ENCODE results near the gene SNX3.

The SNX3 gene

DNA sequence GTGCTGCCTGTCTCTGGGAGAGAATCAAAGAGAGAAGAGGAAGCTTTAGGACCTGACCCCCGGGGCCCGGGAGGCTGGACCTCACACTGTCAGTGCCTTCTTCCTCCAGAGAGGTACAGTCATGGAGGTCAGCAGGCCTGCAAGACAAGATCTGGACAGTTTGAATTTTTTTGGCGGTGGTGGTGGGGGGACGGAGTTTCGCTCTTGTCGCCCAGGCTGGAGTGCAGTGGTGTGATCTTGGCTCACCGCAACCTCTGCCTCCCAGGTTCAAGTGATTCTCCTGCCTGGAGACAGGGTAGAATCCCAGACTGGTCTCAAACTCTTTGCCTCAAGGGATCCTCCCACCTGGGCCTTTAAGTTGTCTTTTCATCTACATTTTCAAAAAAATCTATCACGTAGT, 60.7 kb downstream of the SNX3 start:
- no peak for DNase-seq

DNA sequence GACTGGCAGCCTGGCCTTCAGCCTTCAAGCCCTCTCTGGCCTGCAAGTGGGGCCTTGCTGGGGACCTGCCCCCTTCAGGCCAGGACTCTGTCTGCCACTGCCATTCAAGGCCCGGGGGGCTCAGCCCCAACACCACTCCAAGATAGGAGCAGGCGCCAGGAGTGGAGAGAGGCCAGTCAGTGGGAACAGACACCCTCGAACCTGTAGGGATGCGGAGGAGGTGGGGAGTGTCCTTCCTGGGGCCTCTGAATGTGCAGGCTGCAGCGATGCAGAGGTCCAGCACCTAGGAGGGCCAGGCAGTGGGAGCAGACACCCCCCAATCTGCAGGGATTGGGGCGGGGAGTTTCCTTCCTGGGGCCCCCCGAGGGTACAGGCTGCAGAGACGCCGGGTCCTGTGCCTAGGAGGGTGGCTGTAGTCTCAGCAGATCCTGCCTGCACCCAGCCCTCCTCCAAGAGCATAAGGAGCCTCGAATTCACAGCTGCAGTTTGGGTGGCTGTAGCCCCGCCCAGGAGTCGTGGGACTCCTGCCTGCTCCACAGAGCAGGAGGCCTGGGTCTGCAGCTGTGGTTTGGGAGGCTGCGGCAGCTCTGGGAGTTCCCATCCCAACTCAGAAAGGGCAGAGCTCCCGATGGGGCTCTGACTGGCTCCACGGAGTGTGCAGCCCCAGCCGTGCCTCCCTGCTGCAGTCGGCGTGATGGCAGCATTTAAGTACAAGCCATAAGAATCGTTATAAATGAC, 61.9 kb downstream of the SNX3 start:
- no peak for DNase-seq

- DNase-seq, result no peak
Observed at GRCh38 chr6:108195209-108195608, 65.6 kb downstream of the SNX3 start.

GRCh38 chr6:108194503-108194902, 66.3 kb downstream of the SNX3 start:
- DNase-seq, result no peak

- no peak for DNase-seq
Observed at GRCh38 chr6:108193835-108194234, 67.0 kb downstream of the SNX3 start.

DNA sequence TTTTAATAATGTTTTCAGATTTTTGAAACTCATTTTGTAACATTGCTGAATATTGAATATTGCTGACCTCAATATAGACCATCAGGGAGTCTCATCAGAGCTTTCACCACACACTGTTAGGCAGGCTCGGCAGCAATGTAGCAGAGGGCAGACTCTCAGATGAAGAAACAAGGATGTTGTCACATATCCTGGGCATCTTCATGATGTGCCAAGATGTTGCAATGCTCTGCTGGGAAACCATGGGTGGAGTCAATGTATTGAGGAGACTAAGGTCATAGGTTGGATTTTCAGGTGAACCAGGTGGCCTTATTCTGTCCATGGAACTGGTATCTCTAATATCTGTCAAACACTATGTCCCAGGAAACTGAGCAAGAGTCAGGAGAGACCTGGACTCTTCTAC, 67.7 kb downstream of the SNX3 start:
- DNase-seq, result no peak

GRCh38 chr6:108187519-108187918, 73.3 kb downstream of the SNX3 start:
- no peak for DNase-seq

GRCh38 chr6:108186226-108186625, 74.6 kb downstream of the SNX3 start:
- DNase-seq, result no peak

GRCh38 chr6:108180776-108181175, 80.1 kb downstream of the SNX3 start:
- DNase-seq, result no peak

GRCh38 chr6:108180266-108180665, 80.6 kb downstream of the SNX3 start:
- no peak for DNase-seq

DNA sequence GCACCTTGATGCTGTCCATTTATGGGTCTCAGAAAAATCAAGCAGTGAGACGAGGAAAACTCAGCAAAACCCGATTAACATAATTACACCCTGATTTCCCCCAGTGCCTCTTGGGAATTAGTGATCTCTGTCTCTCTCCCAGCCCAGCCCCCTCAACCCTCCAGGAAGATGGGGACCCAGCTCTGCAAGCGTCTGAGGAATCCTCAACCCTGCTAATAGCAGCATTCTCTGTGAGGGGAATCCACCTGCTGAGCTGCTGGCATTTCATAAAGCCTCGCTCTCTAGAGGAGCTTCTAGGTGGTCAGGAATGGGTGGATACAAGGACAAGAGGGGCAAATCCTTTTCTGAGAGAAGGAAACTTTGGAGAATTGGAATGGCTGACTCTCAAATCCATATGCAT, 81.1 kb downstream of the SNX3 start:
- DNase-seq, result no peak

DNA sequence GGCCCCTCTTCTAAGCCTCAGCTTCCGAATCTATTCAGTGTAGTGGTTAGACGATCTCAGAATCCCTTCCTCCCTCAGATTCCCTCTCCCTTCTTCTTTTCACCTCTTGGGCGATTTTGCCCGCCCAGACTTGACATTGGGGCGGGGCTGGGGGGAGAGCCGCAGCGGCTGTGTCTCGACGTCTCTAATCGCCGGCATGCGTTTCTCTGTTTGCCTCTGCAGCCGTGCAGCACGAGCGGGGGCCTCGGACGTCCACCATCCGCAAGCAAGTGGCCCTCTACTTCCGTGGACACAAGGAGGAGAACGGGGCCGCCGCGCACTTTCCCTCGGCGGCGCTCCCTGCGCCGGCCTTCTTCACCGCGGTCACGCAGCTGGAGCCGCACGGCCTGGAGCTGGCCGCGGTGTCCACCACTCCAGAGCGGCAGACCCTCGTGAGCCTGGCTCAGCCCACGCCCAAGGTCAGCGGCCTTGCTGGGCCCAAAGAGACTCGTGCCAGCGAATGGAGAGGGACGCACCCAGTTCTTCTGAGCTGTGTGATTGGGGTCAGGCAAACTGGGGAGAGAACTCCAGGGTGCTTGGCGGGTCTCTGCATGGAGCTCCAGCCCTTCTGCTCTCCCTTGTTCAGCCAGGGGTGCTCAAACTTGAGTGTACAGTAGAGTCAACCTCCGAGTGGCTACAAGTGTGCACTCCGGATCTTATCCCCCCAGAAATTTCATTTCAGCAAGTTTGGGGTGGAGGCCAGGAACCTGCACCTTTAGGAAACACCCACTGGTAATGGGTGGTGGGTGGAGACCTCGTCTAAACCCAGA, 84.4 kb downstream of the SNX3 start:
- peak; percentile 20 for DNase-seq

DNA sequence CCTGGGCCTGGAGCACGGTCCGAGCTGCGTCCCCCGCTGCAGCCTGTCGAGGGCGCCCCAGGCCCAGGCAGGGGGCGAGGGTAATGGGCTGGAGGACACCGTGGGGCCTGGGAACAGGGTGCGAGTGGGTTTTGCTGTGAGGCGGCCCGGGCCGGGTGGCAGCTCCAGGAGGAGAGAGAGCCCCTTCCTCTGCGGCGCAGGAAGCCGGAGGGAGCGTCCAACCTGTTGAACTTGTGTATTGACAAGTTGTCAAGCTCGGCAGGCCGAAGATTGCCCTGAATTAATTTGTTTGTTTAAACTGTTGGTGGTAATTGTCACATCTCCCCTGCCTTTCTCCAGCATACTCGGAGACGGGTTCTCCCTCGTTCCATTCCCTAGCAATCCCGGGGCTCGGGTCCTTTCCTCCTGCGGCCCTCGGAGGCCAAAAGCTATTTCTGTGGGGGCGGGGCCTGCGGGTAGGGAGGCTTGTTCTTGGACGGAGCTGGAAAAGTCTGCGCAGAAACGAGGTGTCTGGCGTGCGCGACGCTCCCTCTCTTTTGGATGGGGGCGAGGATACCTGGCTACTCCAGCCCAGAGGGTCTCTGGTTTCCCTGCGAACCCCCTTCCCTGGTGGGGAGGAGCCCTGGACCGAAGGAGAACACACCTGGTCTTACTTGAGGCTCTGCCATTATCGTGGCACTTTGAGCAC, 85.1 kb downstream of the SNX3 start:
- peak; percentile 39 for DNase-seq

DNA sequence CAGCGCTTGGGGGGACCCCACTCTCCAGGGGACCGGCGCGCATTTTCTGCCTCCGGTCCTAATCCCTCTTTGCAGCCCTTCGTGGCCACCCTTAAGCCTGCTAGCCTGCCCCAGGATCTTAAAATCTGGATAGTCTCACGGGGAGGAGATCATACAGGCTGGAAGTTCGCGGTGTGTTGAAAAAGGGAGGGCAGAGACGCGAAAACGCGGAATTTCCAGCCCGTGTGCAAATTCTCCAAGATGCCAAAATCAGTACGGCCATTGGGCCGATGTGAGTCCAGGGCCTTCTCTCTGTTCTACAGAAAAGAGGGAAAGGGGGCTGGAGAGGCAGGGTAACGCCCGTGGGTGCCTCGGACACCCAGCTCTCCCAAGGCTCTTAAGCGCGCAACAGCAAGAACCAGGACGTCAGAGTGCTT, 85.7 kb downstream of the SNX3 start:
- no peak for DNase-seq

DNA sequence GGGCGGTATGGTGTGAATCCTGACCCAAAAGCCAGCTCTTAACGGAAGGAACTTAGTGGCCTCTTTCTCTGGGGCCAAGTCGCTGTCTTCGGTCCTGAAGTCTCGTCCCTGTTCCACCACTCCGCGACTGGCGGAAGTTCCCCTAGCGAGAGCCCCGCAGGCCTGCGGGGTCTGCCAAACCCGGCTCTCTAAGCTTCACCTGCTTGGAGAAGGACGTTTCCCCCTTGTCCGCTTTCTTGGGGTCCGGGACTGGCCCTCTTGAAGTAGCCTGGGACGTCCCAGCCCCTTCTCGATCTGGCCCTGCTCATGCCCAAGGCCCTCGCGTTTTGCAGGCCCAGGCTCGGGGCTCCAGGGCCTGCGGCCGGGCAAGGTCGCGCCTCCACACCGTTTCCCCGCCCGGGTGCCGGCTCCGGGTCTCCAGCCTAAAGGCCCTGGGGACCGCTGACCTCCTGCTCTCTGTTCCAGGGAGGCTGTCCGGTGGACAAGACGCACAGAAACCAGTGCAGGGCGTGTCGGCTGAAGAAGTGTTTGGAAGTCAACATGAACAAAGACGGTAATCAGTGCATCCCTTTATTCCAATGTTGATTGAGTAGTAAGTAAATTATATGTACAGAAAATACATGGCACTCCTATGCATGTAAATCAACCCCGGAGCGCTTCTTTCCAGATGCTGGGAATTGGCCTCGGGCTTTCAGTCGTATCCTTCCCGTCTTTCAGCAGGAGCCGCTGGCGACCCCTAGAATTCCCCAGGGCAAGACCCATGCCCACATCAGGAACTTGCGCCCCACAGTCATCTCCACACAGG, 86.3 kb downstream of the SNX3 start:
- peak; percentile 88 for DNase-seq

GRCh38 chr6:108171918-108172516, 88.8 kb downstream of the SNX3 start:
- no peak for DNase-seq

DNA sequence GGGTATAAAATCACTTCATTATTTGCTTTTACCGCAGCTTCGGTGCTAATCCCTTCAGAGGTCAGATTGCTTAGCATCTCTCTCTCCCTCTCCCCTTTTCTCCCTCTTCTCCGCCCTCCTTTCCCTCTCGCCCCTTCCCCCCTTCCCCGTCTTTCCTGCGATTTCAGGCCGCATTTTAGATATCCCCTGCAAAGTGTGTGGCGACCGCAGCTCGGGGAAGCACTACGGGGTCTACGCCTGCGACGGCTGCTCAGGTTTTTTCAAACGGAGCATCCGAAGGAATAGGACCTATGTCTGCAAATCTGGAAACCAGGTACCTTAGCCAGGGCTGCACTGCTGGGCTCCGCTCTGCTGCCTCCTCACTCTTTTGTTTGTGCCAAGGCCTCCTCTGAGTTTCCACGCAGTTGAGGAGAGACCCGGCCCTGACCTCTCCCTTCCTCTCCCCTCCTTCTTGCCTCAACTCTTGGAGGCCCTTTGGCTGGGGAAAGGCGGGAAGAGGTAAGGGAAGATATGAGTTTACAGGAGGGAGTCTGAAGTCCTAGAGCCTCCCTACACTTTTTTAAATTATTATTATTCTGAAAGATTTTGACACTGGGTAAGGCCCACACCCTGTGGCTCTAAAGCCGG, 89.4 kb downstream of the SNX3 start:
- no peak for DNase-seq

GRCh38 chr6:108170332-108171290, 90.2 kb downstream of the SNX3 start:
- no peak for DNase-seq

DNA sequence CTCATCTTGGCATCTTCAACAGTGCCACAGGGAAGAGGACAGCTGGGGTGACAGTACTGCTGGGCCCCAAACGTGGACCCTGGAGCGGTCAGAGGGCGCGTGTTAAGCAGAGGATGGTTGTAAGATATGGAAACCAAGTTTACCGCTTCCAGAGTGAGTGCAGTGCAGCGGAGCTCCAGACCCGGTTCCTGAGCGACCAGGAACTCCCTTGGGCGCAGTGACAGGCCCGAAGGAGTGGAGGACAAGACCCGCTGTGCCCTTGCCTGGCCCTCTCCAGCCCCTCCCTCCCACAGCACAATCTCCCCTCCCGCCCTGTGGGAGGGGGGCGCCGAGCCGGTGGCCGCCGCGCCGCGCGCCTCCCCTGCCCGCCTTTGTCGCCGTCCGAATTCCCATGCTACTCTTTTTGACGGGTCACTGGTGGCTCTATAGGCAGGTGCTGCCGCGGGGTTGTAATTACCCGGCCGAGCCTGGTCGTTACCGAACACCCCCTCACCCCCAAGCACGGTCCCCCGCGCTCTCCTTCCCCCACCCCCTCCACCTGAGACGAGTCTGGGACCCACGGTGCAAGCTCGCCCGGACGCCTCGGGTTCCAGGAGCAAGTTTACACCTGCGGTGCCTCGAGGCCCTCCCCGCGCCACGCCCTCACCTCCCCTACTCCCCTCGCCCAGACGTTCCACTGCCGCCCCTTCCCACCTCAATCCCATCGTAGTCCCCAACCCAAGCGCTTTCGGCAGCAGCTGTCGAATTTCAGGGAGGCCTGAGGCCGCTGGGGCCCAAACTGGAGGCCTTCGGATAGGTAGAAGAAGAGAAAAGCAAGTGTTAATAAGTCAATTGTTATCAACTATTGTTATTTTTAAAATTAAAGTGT, 91.1 kb downstream of the SNX3 start:
- peak; percentile 27 for DNase-seq
